Measurements from ENCODE around the gene CDKAL1. TPM values are rescaled to one million over a fixed set of nuclear protein-coding genes. Genes with fewer than 3 reads are reported as not detected.
"Not testable (repeated sequence)": the region's sequence is repeated elsewhere in the genome, so short reads cannot be mapped to it uniquely, and the experiment has no call there.

CDKAL1 gene
- total RNA-seq, 1 donor from 2014 or later, result 11.3 TPM

DNA sequence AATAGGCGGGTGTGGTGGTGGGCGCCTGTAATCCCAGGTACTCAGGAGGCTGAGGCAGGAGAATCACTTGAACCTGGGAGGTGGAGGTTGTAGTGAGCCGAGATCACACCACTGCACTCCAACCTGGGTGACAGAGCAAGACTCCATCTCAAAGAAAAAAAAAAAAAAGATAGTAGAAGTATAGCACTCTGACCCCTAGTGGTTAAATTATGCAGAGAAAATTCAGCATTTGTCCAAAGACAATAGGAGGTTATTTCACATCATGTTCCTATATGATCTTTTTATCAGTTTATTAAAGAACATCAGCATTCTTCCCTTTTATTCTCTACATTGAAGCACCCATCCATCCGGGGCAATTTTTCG lies 5.2 kb upstream of the CDKAL1 start:
- intact Hi-C loops (cut with DNase I), result loop anchor here (5.0 kb wide), 1 partner anchor 242 kb away; no protein-coding TSS in a partner anchor
- not testable (repeated sequence) for H3K27me3 ChIP-seq

GRCh38 chr6:20532881-20533280 lies 1.4 kb upstream of the CDKAL1 start:
- DNase-seq (ENCODE audit: extremely low spot score in 2 of 2), result no peak
- no peaks in the 10 kb centered on the region for H3K27me3 ChIP-seq
- no peak overlapping the region for H3K27ac ChIP-seq
- H3K9me3 ChIP-seq, result no peaks in the 10 kb centered on the region
- intact Hi-C loops (cut with DNase I), result loop anchor here (10.0 kb wide), 1 partner anchor 428 kb away; no protein-coding TSS in a partner anchor
- H3K4me1 ChIP-seq, result peaks cover 21% of the 10 kb centered on the region
- no peak for TF ChIP-seq POLR2A (IDR thresholded peaks at IDR 0.05)
- TF ChIP-seq POLR2AphosphoS5 (IDR thresholded peaks at IDR 0.05; ENCODE audit: insufficient read depth in 1 of 2, low read depth in 1 of 2), result no peak
- no peak for TF ChIP-seq CTCF (IDR thresholded peaks at IDR 0.05)
- H3K36me3 ChIP-seq, result peaks cover 0 to 6% of the 10 kb centered on the region in 2 donors
- no peak overlapping the region for H3K4me3 ChIP-seq

More for the DNA sequence above, 5.2 kb upstream of the CDKAL1 start:
- H3K9me3 ChIP-seq; H3K27ac ChIP-seq; DNase-seq (ENCODE audit: extremely low spot score in 2 of 2); H3K4me1 ChIP-seq; H3K4me3 ChIP-seq; H3K36me3 ChIP-seq: not testable (repeated sequence)
- TF ChIP-seq CTCF (IDR thresholded peaks at IDR 0.05), result peak in 2 of 3 experiments; percentile 37 to 53

DNA sequence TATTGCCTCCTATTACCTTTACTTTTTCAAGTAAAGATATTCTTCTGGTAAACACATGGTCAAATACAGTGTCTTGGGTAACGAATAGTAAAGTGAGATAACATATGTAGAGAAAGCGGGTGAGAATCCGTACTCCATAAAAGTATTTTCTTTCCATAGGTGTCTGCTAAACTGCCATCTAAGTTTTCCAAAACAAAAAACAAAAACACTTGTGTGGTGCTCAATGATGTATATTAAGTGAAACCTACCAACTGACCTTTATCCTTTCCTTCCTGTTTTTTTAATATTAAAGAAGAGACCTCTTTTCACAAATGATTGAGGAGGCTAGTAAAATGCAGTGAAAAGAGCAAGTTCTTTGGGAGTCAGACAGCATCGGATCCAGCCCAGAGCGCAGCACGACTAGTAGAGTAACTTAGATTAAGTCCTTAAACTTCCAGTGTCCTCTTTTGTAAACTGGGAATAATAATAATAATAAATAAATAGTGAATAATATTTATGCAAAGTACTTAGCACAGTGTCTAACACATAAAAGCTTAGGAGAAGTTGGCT lies 437 bp upstream of the CDKAL1 start:
- no peaks in the 10 kb centered on the region for H3K27me3 ChIP-seq
- peaks cover 0 to 6% of the 10 kb centered on the region in 2 donors for H3K36me3 ChIP-seq
- intact Hi-C loops (cut with DNase I), result loop anchor here (2.0 to 10.0 kb wide), 2 partner anchors 131 to 429 kb away; no protein-coding TSS in a partner anchor
- TF ChIP-seq POLR2AphosphoS5 (IDR thresholded peaks at IDR 0.05; ENCODE audit: insufficient read depth in 1 of 2, low read depth in 1 of 2), result no peak
- TF ChIP-seq CTCF (IDR thresholded peaks at IDR 0.05), result no peak
- TF ChIP-seq POLR2A (IDR thresholded peaks at IDR 0.05), result no peak
- no peak for DNase-seq (ENCODE audit: extremely low spot score in 2 of 2)
- peak overlapping the region; percentile 66 to 85 for H3K4me3 ChIP-seq
- no peaks in the 10 kb centered on the region for H3K9me3 ChIP-seq
- peak overlapping the region; percentile 81 for H3K27ac ChIP-seq
- H3K4me1 ChIP-seq, result peaks cover 20% of the 10 kb centered on the region

DNA sequence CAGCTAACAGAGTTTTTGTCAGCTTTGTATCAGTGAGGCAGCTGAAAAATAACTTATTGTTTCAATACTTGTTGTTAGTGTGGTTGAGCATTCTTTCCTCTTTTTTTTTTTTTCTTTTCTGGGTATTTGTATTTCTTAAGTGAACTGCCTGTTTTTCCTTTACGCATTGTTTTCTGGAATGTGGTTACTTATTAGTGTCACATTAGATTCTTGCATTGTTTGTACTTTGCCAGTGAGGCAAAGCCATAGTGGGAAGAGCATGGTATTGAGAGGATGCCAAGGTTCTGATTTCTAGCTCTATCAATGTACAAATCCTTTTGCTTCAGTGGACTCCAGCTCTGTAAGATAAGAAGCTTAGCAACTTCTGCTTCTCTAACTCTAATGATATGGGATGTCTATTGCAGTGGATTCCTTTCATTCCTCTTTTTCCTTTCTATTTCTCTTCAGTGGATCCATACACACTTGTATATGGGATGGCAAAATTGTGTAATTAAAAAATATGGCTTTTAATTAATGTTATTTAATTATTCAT lies 3.9 kb downstream of the CDKAL1 start:
- TF ChIP-seq POLR2AphosphoS5 (IDR thresholded peaks at IDR 0.05; ENCODE audit: insufficient read depth in 1 of 2, low read depth in 1 of 2) (no peak), POLR2A (IDR thresholded peaks at IDR 0.05) (no peak), CTCF (IDR thresholded peaks at IDR 0.05) (no peak)
- Histone ChIP-seq H3K4me1 (peaks cover 40% of the 10 kb centered on the region), H3K4me3 (no peak overlapping the region), H3K27ac (no peak overlapping the region), H3K9me3 (no peaks in the 10 kb centered on the region), H3K36me3 (peaks cover 0 to 10% of the 10 kb centered on the region in 2 donors), H3K27me3 (no peaks in the 10 kb centered on the region)
- DNase-seq (ENCODE audit: extremely low spot score in 2 of 2), result no peak
- intact Hi-C loops (cut with DNase I), result loop anchor here (10.0 kb wide), 1 partner anchor 433 kb away; no protein-coding TSS in a partner anchor

DNA sequence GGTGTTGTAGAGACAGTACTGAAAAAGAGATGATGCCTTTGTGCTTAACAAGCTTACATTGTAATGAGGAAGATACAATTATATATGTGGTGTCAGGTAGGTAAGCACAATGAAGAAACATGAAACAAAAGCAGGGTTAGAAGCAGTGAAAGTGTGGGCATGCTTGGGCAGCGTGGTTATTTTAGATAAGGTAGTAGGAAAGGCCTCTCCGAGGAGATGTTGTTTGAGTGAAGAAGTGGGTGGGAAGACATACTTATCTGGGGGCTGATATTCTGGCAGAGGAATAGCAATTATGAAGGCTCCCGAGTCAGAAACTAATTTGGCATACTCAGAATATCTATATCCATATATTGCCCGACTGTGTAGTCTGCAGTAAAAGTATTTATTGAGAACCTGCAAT lies 4.7 kb downstream of the CDKAL1 start:
- Histone ChIP-seq H3K4me1 (peaks cover 42% of the 10 kb centered on the region), H3K27me3 (no peaks in the 10 kb centered on the region), H3K9me3 (no peaks in the 10 kb centered on the region), H3K4me3 (no peak overlapping the region), H3K27ac (no peak overlapping the region), H3K36me3 (peaks cover 0 to 10% of the 10 kb centered on the region in 2 donors)
- intact Hi-C loops (cut with DNase I), result loop anchor here (10.0 kb wide), 1 partner anchor 434 kb away; no protein-coding TSS in a partner anchor
- no peak for DNase-seq (ENCODE audit: extremely low spot score in 2 of 2)
- TF ChIP-seq POLR2A (IDR thresholded peaks at IDR 0.05), result no peak
- TF ChIP-seq POLR2AphosphoS5 (IDR thresholded peaks at IDR 0.05; ENCODE audit: insufficient read depth in 1 of 2, low read depth in 1 of 2), result no peak
- TF ChIP-seq CTCF (IDR thresholded peaks at IDR 0.05), result no peak

All from vagina (tissue), 2 donors.